Measurements from ENCODE around the gene TEX28.

DNA sequence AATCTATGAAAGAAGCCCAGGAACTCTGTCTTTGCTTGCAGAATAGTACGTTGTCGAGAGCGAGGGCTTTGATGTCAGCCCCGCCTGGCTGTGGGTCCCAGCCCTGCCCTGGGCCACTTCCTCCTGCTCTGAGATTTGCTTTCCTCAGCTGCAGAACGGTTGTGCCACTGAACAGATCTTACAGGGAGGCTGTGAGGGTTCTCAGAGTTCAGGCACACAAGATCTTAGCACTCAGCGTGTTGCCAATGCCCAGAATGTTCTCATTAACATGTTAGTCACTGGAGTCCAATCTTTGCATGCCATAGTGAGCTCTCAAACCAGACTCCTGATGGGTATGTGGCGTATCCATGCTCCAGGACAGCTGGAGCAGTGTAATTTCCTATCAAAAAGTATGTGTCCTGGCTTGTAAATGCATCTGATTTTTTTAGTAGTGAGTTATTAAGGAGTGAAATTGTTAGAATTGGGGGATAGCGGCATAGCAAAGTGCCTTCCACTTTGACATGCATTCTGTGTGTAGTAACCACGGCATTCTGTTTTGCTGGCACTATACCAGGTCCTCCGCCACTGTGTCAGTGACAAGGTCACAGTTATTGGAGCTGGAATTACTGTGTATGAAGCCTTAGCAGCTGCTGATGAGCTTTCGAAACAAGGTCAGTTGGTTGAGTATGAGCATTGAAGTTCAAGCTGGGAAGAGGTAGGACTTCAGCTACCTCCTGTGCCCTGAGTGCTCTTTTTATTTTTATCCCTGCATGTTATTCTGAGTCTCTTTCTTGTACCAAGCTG lies 32.3 kb upstream of the TEX28 start:
- TF ChIP-seq FOXP2 (optimal IDR thresholded peaks at IDR 0.05; ENCODE audit: borderline replicate concordance, extremely low read depth, extremely low read length, insufficient read depth): no peak
- no peak for TF ChIP-seq POLR2AphosphoS5 (IDR thresholded peaks at IDR 0.05; ENCODE audit: low read depth, low read length)
